ENCODE data around the gene MZF1. TPM values are rescaled to one million over a fixed set of nuclear protein-coding genes. Genes with fewer than 3 reads are reported as not detected.
A peak's percentile ranks its signal among the peaks of the same experiment; 100 is the strongest.

MZF1 gene
- total and polyA plus RNA-seq, 9 of the 15 experiments (the other 6 are each of a cell fraction or from before 2014, with no cell fraction given), result 0.31 to 29.3 (median 11.5) TPM

DNA sequence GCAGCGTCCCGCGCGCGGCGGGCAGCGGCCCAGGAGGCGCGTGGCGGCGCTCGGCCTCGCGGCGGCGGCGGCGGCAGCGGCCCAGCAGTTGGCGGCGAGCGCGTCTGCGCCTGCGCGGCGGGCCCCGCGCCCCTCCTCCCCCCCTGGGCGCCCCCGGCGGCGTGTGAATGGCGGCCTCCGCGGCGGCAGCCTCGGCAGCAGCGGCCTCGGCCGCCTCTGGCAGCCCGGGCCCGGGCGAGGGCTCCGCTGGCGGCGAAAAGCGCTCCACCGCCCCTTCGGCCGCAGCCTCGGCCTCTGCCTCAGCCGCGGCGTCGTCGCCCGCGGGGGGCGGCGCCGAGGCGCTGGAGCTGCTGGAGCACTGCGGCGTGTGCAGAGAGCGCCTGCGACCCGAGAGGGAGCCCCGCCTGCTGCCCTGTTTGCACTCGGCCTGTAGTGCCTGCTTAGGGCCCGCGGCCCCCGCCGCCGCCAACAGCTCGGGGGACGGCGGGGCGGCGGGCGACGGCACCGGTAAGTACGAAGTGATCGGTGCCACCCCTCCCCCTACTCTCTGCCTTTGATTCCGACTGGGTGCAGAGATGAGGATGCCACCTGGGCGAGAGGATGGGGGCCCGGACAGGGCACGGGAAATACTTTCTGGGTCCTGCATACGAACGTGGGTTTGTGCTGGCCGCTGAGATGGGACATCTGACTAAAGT is 28.4 kb downstream of the MZF1 start (continued):
- no peak for TF ChIP-seq SP2 (IDR thresholded peaks at IDR 0.05; ENCODE audit: extremely low read depth, low read depth, low read length, poor library complexity, severe bottlenecking)
- no peak for TF ChIP-seq ZNF561 (CRISPR knock-in tag; conservative IDR thresholded peaks at IDR 0.05)
- no peak for TF ChIP-seq E2F4 (CRISPR knock-in tag; IDR thresholded peaks at IDR 0.05; ENCODE audit: low read depth)

DNA sequence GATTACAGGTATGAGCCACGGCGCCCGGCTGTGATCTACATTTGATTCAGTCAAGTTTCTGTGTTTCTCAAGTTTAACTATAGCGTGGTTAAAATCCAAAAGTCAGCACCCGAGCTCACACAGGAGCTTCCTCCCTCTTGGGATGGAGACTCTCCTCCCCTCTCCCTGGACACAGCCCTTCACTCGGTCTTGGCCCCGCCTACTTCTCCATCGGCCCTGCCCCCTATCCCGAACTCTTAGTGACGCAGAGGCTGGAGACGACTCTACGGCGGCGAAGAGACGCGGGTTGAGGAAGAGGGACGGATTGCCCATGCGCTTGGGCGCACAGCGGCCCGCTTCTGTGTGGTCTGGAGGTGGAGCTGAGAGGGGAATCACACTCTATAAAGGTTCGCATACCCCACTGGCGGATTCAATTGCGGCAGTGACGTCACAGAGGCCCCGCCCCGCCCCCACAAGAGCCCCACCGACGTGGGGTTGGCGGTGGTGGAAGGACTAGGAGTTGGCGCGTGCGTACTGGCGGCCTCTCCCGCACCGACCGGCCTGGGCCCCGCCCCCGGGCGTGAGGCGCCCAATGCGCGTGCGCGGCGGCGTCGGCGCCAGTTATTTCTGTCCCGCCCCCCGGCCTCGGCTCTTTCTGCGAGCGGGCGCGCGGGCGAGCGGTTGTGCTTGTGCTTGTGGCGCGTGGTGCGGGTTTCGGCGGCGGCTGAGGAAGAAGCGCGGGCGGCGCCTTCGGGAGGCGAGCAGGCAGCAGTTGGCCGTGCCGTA is 29.1 kb downstream of the MZF1 start, which contains the start of gene TRIM28:
Gene TRIM28, plus strand, starts transcription at position 239 of the 765 bp plus-strand sequence. CDS start 694 bp downstream, outside the sequence.
- Histone ChIP-seq H2AFZ (ENCODE audit: low read depth, low read length) (peak within 1 kb of the TSS; percentile 75), H3K27me3 (ENCODE audit: control insufficient read depth in 2 of 2, insufficient read depth in 2 of 2, low read length in 2 of 2) (no peaks in the 10 kb centered on the region), H3K4me3 (peak within 1 kb of the TSS; percentile 100), H4K20me1 (replicated peaks; ENCODE audit: control insufficient read depth, insufficient read depth, low read length) (peaks cover 41% of the 10 kb centered on the region), H3K4me1 (replicated peaks in 1 of 2; ENCODE audit: control insufficient read depth in 2 of 2, insufficient read depth in 2 of 2, low read length in 2 of 2) (peaks cover 13 to 28% of the 10 kb centered on the region in 2 experiments; a peak in 4 of 5 replicates), H3K9me1 (ENCODE audit: control insufficient read depth, insufficient read depth, low read length) (peaks cover 8% of the 10 kb centered on the region), H3K36me3 (ENCODE audit: control insufficient read depth, insufficient read depth, low read length) (peaks cover 42% of the 10 kb centered on the region), H3K27ac (ENCODE audit: extremely low read depth, low read depth, low read length) (peak within 1 kb of the TSS; percentile 88), H3K9ac (ENCODE audit: insufficient read depth in 1 of 2, low read depth in 2 of 2, low read length in 2 of 2) (peak within 1 kb of the TSS; percentile 88 to 98), H3K4me2 (ENCODE audit: insufficient read depth, low read length) (peak within 1 kb of the TSS; percentile 89), H3K9me3 (replicated peaks; ENCODE audit: control insufficient read depth, insufficient read depth, low read depth, low read length) (no peaks in the 10 kb centered on the region), H3K79me2 (ENCODE audit: control insufficient read depth, insufficient read depth, low read length) (peaks cover 47% of the 10 kb centered on the region)
- ATAC-seq, result peak; percentile 96
- intact Hi-C loops (cut with micrococcal nuclease) (no loop called here), in situ Hi-C loops (cut with MboI) (no loop called here)
- WGBS (ENCODE audit: insufficient coverage, low coverage, missing lambda C conversion rate), result under 1% methylated on average over 58 of the region's 73 CpGs
- ChIA-PET POLR2A (interaction anchor here (0.7 to 3.9 kb wide), 11 partner anchors 10 to 65 kb away, joined by 3 to 48 read pairs (median 5); partner anchors contain the start of genes CHMP2A and ZBTB45), CTCF (ENCODE audit: low intra/inter-chr PET ratio) (interaction anchor here (1.6 kb wide), 1 partner anchor 26 kb away, joined by 4 read pairs; no protein-coding TSS in a partner anchor)
- BruUV-seq (replicated peaks), result TSS peak; percentile 99
- peak; percentile 91 for FAIRE-seq
- DNase-seq (ENCODE audit: extremely low read depth in 1 of 4, low spot score in 3 of 4), result peak; percentile 97 to 100 (median 100)
- TF ChIP-seq ZNF354B (CRISPR knock-in tag; IDR thresholded peaks at IDR 0.05) (no peak), ZNF316 (IDR thresholded peaks at IDR 0.05) (no peak), RNF2 (IDR thresholded peaks at IDR 0.05) (0 out of 2 replicates have a peak, but pooled peaks have one; percentile 52), GTF2B (IDR thresholded peaks at IDR 0.05; ENCODE audit: extremely low read depth, insufficient read length) (peak; percentile 65), TAF1 (IDR thresholded peaks at IDR 0.05; ENCODE audit: control insufficient read depth, extremely low read depth, insufficient read depth, low read length, severe bottlenecking) (peak; percentile 98), SMARCA4 (IDR thresholded peaks at IDR 0.05) (0 out of 2 replicates have a peak, but pooled peaks have one; percentile 63), ZNF740 (CRISPR knock-in tag; IDR thresholded peaks at IDR 0.05) (no peak), ZNF740 (tag; IDR thresholded peaks at IDR 0.05) (no peak), NR3C1 (CRISPR knock-in tag; IDR thresholded peaks at IDR 0.05) (no peak), BHLHE40 (IDR thresholded peaks at IDR 0.05; ENCODE audit: low read length) (no peak), CXXC5 (CRISPR knock-in tag; IDR thresholded peaks at IDR 0.05) (peak; percentile 90), SMAD1 (IDR thresholded peaks at IDR 0.05; ENCODE audit: low read depth, low read length, partially characterized antibody) (peak; percentile 68), GABPA (tag; conservative IDR thresholded peaks at IDR 0.05; ENCODE audit: low read depth) (peak; percentile 64), KHSRP (IDR thresholded peaks at IDR 0.05) (peak; percentile 86)

Measured in K562 (cell line).